Melanocyte of skin (primary cell): ENCODE results near the gene SEC61A2. TPM values are rescaled to one million over a fixed set of nuclear protein-coding genes. Genes with fewer than 3 reads are reported as not detected.

Experiments used
- small RNA-seq, 2 donors: library from RNA; depleted of rRNA; stranded (forward); fragments of <200 nt; gene quantifications; one replicate each; pipeline ENCODE3, GENCODE V24; 2012
- total RNA-seq, 2 donors: library from RNA; depleted of rRNA; stranded (reverse); fragments of >200 nt; gene quantifications; 2 replicates each; pipeline ENCODE4 v1.2.3, GENCODE V29; 2012

SEC61A2 gene
- total RNA-seq, result 10 to 100 TPM; 11.4 to 18.6 TPM

GRCh38 chr10:12129222-12130111, at the start of gene SEC61A2:
SEC61A2 (plus strand) TSS chr10:12129677; CDS start chr10:12129788, 111 bp downstream.

GRCh38 chr10:12195603-12196506, 66.4 kb downstream of the SEC61A2 start, which contains the start of the genes CDC123 and NUDT5:
CDC123 (plus strand) TSS chr10:12196188; CDS start chr10:12196246, 58 bp downstream.
NUDT5 (minus strand) TSS chr10:12195891; CDS start chr10:12186291, 9,600 bp downstream.

Small RNAs within 50 kb of the gene (small RNA-seq; reads per million reads assigned to genes)
- gene MIR548AK, result 0 reads per million in 2 donors
- gene RNU6-88P, result 0 to 0.12 reads per million in 2 donors

Other genes starting within 250 kb of the SEC61A2 start
- 10 to 100 TPM in 1 of 2 donors, 1 to 10 TPM in 1; 9.6 to 12.0 TPM for gene UPF2, start 86.9 kb upstream of the SEC61A2 start, total RNA-seq
- gene DHTKD1, start 60.7 kb upstream of the SEC61A2 start, total RNA-seq, result 10 to 100 TPM; 27.9 to 58.6 TPM
- gene NUDT5, start 66.2 kb downstream of the SEC61A2 start, total RNA-seq, result 10 to 100 TPM; 62.6 to 96.9 TPM
- gene CDC123, start 66.5 kb downstream of the SEC61A2 start, total RNA-seq, result 100 to 1,000 TPM; 107 to 211 TPM
- gene CAMK1D, start 219.9 kb downstream of the SEC61A2 start, total RNA-seq, result under 1 TPM; under 0.01 to 0.33 TPM